ENCODE data around the gene TMSB15C. TPM values are rescaled to one million over a fixed set of nuclear protein-coding genes. Genes with fewer than 3 reads are reported as not detected.

Gene TMSB15C
- total and polyA plus RNA-seq, 2 donors (not counting 3 experiments of a cell fraction or from before 2014, with no cell fraction given), result 3.1 to 7.0 TPM

DNA sequence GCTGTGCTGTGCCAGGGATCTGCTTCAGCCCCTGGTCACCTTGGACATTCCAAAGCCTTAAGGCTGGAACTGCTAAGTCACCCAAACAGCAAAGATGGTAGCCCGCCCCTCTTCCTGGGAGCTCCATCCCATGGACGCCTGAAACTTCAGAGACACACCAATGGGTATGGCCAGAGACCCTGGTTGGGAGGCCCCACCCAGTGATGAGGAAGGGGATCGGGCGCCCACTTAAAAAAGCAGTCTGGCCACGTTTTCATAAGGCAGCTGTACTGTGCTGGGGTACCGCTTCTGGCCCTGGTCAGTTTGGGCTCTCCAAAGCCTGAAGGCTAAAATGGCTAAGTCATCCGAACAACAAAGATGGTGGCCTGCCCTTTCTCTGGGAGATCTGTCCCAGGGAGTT, 9.4 kb upstream of the TMSB15C start:
- FAIRE-seq (no peak), DNase-seq (ENCODE audit: low read depth, low spot score) (no peak)
- Histone ChIP-seq H3K27me3 (ENCODE audit: control insufficient read depth in 2 of 2, insufficient read depth in 2 of 2, low read length in 2 of 2) (no peaks in the 10 kb centered on the region), H3K9ac (replicated peaks; ENCODE audit: extremely low read depth, insufficient read depth, low read length) (no peak overlapping the region), H3K9me1 (replicated peaks; ENCODE audit: control insufficient read depth, extremely low read depth, insufficient read depth, low read length) (no peaks in the 10 kb centered on the region), H2AFZ (ENCODE audit: low read depth, low read length) (no peak overlapping the region), H3K9me3 (replicated peaks; ENCODE audit: control insufficient read depth, insufficient read depth, low read length) (no peaks in the 10 kb centered on the region), H4K20me1 (replicated peaks; ENCODE audit: control insufficient read depth, extremely low read depth, insufficient read depth, low read length) (no peaks in the 10 kb centered on the region), H3K4me1 (ENCODE audit: control insufficient read depth, extremely low read depth, insufficient read depth, low read length) (no peaks in the 10 kb centered on the region), H3K79me2 (ENCODE audit: control insufficient read depth, insufficient read depth, low read length) (no peaks in the 10 kb centered on the region), H3K27ac (ENCODE audit: insufficient read depth, low read depth, low read length) (no peak overlapping the region), H3K36me3 (ENCODE audit: control insufficient read depth in 2 of 2, extremely low read depth in 1 of 2, insufficient read depth in 2 of 2, low read length in 2 of 2) (no peaks in the 10 kb centered on the region), H3K4me2 (ENCODE audit: insufficient read depth, low read length) (no peak overlapping the region), H3K4me3 (replicated peaks in 1 of 3; ENCODE audit: insufficient read depth in 1 of 3, low read depth in 1 of 3, low read length in 3 of 3) (no peak overlapping the region)
- BruUV-seq (replicated peaks), result no TSS peak
- TF ChIP-seq FOS (IDR thresholded peaks at IDR 0.05; ENCODE audit: borderline replicate concordance, insufficient read depth, low read length) (no peak), POLR2A (IDR thresholded peaks at IDR 0.05; ENCODE audit: low read depth, low read length) (no peak), POLR2AphosphoS5 (IDR thresholded peaks at IDR 0.05; ENCODE audit: insufficient read depth, low read depth, low read length) (no peak), GATA2 (IDR thresholded peaks at IDR 0.05; ENCODE audit: insufficient read depth, insufficient read length, low read depth, low read length) (no peak), EZH2 (IDR thresholded peaks at IDR 0.05; ENCODE audit: borderline replicate concordance, low read depth, low read length, severe bottlenecking) (no peak), MYC (IDR thresholded peaks at IDR 0.05; ENCODE audit: low read depth, low read length) (no peak), JUN (IDR thresholded peaks at IDR 0.05; ENCODE audit: borderline replicate concordance, insufficient read depth, insufficient read length, low read depth) (no peak)
- TF ChIP-seq, protein P1, sequence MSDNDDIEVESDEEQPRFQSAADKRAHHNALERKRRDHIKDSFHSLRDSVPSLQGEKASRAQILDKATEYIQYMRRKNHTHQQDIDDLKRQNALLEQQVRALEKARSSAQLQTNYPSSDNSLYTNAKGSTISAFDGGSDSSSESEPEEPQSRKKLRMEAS (IDR thresholded peaks at IDR 0.05; ENCODE audit: insufficient read depth, insufficient read length), result no peak
- TF ChIP-seq, protein P2, sequence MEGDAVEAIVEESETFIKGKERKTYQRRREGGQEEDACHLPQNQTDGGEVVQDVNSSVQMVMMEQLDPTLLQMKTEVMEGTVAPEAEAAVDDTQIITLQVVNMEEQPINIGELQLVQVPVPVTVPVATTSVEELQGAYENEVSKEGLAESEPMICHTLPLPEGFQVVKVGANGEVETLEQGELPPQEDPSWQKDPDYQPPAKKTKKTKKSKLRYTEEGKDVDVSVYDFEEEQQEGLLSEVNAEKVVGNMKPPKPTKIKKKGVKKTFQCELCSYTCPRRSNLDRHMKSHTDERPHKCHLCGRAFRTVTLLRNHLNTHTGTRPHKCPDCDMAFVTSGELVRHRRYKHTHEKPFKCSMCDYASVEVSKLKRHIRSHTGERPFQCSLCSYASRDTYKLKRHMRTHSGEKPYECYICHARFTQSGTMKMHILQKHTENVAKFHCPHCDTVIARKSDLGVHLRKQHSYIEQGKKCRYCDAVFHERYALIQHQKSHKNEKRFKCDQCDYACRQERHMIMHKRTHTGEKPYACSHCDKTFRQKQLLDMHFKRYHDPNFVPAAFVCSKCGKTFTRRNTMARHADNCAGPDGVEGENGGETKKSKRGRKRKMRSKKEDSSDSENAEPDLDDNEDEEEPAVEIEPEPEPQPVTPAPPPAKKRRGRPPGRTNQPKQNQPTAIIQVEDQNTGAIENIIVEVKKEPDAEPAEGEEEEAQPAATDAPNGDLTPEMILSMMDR (IDR thresholded peaks at IDR 0.05; ENCODE audit: extremely low read depth in 1 of 2, insufficient read depth in 1 of 2, low read depth in 1 of 2, low read length in 2 of 2), result no peak
- intact Hi-C loops (cut with micrococcal nuclease) (no loop called here), dilution Hi-C loops (cut with MboI; ENCODE audit: extremely low pct_ligation_motif_present, low sequenced_read_pairs) (no loop called here)
- CTCF ChIA-PET, result no interaction called here
- POLR2A ChIA-PET, result no interaction called here

All from endothelial cell of umbilical vein (primary cell).